GM21381 (cell line): ENCODE results near the gene NSA2.
A peak's percentile ranks its signal among the peaks of the same experiment; 100 is the strongest.
"Not testable (repeated sequence)": the region's sequence is repeated elsewhere in the genome, so short reads cannot be mapped to it uniquely, and the experiment has no call there.

Experiments
- ATAC-seq: cut with Tn5 transposase; IDR thresholded peaks from one replicate; pipeline ENCODE4 v1.9.1; 2021; ENCODE audit warnings: mild to moderate bottlenecking, moderate library complexity; ENCODE audit not compliant: unreplicated experiment

NSA2 gene

GRCh38 chr5:74766849-74767578 is at the start of gene NSA2, which contains the start of gene GFM2:
TSS of gene NSA2 (plus strand) at chr5:74767249. CDS start at chr5:74767361, 112 bp downstream.
TSS of gene GFM2 (minus strand) at chr5:74767117. CDS start at chr5:74763742, 3,375 bp downstream.
- ATAC-seq, result peak; percentile 93

GRCh38 chr5:74717596-74717995 is 49.5 kb upstream of the NSA2 start:
- no peak for ATAC-seq

- ATAC-seq, result no peak
Observed at GRCh38 chr5:74722271-74722670, 44.8 kb upstream of the NSA2 start.

- no peak for ATAC-seq
Observed at GRCh38 chr5:74725331-74725730, 41.7 kb upstream of the NSA2 start.

GRCh38 chr5:74736759-74737158 is 30.3 kb upstream of the NSA2 start:
- no peak for ATAC-seq

- ATAC-seq, result no peak
Observed at GRCh38 chr5:74738406-74738805, 28.6 kb upstream of the NSA2 start.

GRCh38 chr5:74748742-74749141 is 18.3 kb upstream of the NSA2 start:
- ATAC-seq, result not testable (repeated sequence)

- no peak for ATAC-seq
Observed at GRCh38 chr5:74761241-74761640, 5.8 kb upstream of the NSA2 start.

GRCh38 chr5:74762599-74762998 is 4.5 kb upstream of the NSA2 start:
- no peak for ATAC-seq

GRCh38 chr5:74763504-74763903 is 3.5 kb upstream of the NSA2 start:
- no peak for ATAC-seq

- no peak for ATAC-seq
Observed at GRCh38 chr5:74765201-74765600, 1.8 kb upstream of the NSA2 start.

GRCh38 chr5:74765929-74766328 is 1.1 kb upstream of the NSA2 start:
- no peak for ATAC-seq

- ATAC-seq, result peak; percentile 36
Observed at GRCh38 chr5:74766418-74766848, 616 bp upstream of the NSA2 start.

GRCh38 chr5:74767579-74767913 is 497 bp downstream of the NSA2 start:
- ATAC-seq, result peak; percentile 22

- no peak for ATAC-seq
Observed at GRCh38 chr5:74772359-74772758, 5.3 kb downstream of the NSA2 start.

- ATAC-seq, result no peak
Observed at GRCh38 chr5:74778609-74779008, 11.6 kb downstream of the NSA2 start.

- ATAC-seq, result no peak
Observed at GRCh38 chr5:74786851-74787250, 19.8 kb downstream of the NSA2 start.

- ATAC-seq, result no peak
Observed at GRCh38 chr5:74787424-74787823, 20.4 kb downstream of the NSA2 start.

GRCh38 chr5:74791669-74792068 is 24.6 kb downstream of the NSA2 start:
- ATAC-seq, result not testable (repeated sequence)

GRCh38 chr5:74798977-74799911 is 32.2 kb downstream of the NSA2 start:
- ATAC-seq, result no peak

GRCh38 chr5:74801197-74801596 is 34.1 kb downstream of the NSA2 start:
- no peak for ATAC-seq

GRCh38 chr5:74801941-74802340 is 34.9 kb downstream of the NSA2 start:
- no peak for ATAC-seq
